Prostate gland (tissue), 2 donors: ENCODE data around the gene ELFN1. TPM values are rescaled to one million over a fixed set of nuclear protein-coding genes. Genes with fewer than 3 reads are reported as not detected.

Experiments
- DNase-seq: peaks from one replicate; pipeline ENCODE4 v3.0.0-alpha.2; 2019; ENCODE audit warnings: low spot score
- H3K27ac ChIP-seq, 2 donors: fragments of 200-600 bp; sonication (generic); 2 replicates each; pipeline ENCODE4 v1.5.1; 2017 to 2019
- H3K27me3 ChIP-seq: fragments of 200-600 bp; sonication (generic); replicated peaks from 2 replicates; pipeline ENCODE4 v1.5.1; 2019; ENCODE audit not compliant: insufficient read depth
- H3K36me3 ChIP-seq, 2 donors: fragments of 200-600 bp; sonication (generic); 1 replicate in 1 of 2; 2 replicates in 1 of 2; pipeline versions ENCODE4 v1.5.1 to v1.8.1; 2017 to 2019
- H3K4me1 ChIP-seq: fragments of 200-600 bp; sonication (generic); replicated peaks from 2 replicates; pipeline ENCODE4 v1.5.1; 2019
- H3K4me3 ChIP-seq, 2 donors: fragments of 200-600 bp; sonication (generic); 2 replicates each; pipeline ENCODE4 v1.5.1; 2017 to 2019
- H3K9me3 ChIP-seq: fragments of 200-600 bp; sonication (generic); 2 replicates; pipeline ENCODE4 v1.5.1; 2017
- POLR2A ChIP-seq: fragments of 450-650 bp; IDR thresholded peaks from one replicate; pipeline ENCODE4 v1.6.1; 2016; ENCODE audit warnings: antibody characterized with exemption, mild to moderate bottlenecking
- POLR2AphosphoS5 ChIP-seq: sonication (generic); formaldehyde crosslinking; IDR thresholded peaks from one replicate; pipeline ENCODE4 v1.6.1; 2017; ENCODE audit warnings: antibody characterized with exemption
- WGBS: methylation state at CpG from one replicate; pipeline ENCODE4 v1.1.5; 2018; 5-methylcytosine and 5-hydroxymethylcytosine counted together
- intact Hi-C: fragments of 100-400 bp; cut with DNase I; formaldehyde crosslinking; loops from one replicate; pipeline ENCODE4 v1.14.2; 2022
- total RNA-seq, 2 donors: library from RNA; depleted of rRNA; stranded (reverse); fragments of >200 nt; gene quantifications; one replicate each; pipeline ENCODE4 v1.1.0, GENCODE V29; 2016
- TF ChIP-seq, protein P1 (sequence below), 4 experiments: fragments of 200-600 bp in 2 of 4; fragments of 450-650 bp in 2 of 4; sonication (generic) in 2 of 4; IDR thresholded peaks; 1 replicate in 3 of 4; 2 replicates in 1 of 4; pipeline ENCODE4 v1.5.1; 2016 to 2019; ENCODE audit warnings: antibody characterized with exemption in 4 of 4, mild to moderate bottlenecking in 2 of 4, moderate library complexity in 2 of 4

Gene ELFN1
- total RNA-seq, 2 donors from 2014 or later, result 2.0 to 3.0 TPM

DNA sequence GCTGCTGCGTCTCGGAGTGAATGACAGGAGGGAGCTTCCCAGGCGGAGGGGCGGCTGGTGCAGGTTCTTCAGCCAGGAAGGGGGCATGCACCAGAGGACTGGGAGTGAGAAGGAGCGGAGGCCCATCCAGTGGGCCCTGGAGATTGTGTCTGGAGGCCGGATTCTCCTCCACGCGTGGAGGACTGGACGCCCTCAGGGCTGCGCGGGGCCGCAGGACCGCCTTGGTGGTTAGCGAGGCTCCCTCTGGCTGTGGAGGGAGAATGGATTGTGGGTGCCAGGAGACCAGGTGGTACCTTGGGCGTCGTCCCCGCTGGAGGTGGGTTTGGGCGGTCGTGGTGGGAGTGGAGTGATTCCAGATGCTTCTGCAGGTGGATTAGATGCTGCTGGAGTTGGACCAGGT, 68.9 kb downstream of the ELFN1 start:
- H3K4me1 ChIP-seq, result peaks cover 10% of the 10 kb centered on the region
- DNase-seq, result no peak
- intact Hi-C loops, result no loop called here
- H3K9me3 ChIP-seq, result no peaks in the 10 kb centered on the region
- WGBS, result 84% methylated on average over 19 of the region's 19 CpGs
- no peaks in the 10 kb centered on the region for H3K36me3 ChIP-seq
- H3K4me3 ChIP-seq, result no peak overlapping the region
- H3K27ac ChIP-seq, result no peak overlapping the region
- no peak for TF ChIP-seq POLR2A
- TF ChIP-seq, protein P1, sequence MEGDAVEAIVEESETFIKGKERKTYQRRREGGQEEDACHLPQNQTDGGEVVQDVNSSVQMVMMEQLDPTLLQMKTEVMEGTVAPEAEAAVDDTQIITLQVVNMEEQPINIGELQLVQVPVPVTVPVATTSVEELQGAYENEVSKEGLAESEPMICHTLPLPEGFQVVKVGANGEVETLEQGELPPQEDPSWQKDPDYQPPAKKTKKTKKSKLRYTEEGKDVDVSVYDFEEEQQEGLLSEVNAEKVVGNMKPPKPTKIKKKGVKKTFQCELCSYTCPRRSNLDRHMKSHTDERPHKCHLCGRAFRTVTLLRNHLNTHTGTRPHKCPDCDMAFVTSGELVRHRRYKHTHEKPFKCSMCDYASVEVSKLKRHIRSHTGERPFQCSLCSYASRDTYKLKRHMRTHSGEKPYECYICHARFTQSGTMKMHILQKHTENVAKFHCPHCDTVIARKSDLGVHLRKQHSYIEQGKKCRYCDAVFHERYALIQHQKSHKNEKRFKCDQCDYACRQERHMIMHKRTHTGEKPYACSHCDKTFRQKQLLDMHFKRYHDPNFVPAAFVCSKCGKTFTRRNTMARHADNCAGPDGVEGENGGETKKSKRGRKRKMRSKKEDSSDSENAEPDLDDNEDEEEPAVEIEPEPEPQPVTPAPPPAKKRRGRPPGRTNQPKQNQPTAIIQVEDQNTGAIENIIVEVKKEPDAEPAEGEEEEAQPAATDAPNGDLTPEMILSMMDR (IDR thresholded peaks at IDR 0.05), result no peak
- TF ChIP-seq POLR2AphosphoS5, result no peak
- no peaks in the 10 kb centered on the region for H3K27me3 ChIP-seq

DNA sequence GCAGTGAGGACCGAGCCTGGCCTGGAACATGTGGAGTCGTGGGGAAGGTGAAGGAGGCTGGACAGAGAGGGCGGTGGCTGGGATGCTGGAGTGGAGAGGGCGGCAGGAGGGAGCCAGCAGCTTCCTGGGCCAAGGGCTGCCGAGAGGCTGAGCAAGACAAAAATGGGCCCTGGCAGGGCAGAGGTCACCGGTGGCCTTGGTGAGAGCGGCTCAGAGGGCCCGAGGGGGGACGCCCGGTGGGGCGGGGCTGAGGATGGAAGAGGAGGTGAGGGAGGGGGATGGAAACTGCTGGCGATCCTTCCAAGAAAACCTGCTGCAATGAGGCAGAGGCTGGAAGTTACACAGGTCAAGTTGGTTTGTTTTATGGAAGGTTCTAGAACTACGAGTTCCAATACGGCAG, 69.5 kb downstream of the ELFN1 start:
- H3K4me3 ChIP-seq, result no peak overlapping the region
- intact Hi-C loops, result no loop called here
- no peaks in the 10 kb centered on the region for H3K36me3 ChIP-seq
- no peak for DNase-seq
- 84% methylated on average over 14 of the region's 14 CpGs for WGBS
- no peaks in the 10 kb centered on the region for H3K27me3 ChIP-seq
- TF ChIP-seq POLR2AphosphoS5 (no peak), POLR2A (no peak)
- TF ChIP-seq, protein P1 (IDR thresholded peaks at IDR 0.05), result no peak
- peaks cover 10% of the 10 kb centered on the region for H3K4me1 ChIP-seq
- no peak overlapping the region for H3K27ac ChIP-seq
- H3K9me3 ChIP-seq, result no peaks in the 10 kb centered on the region

DNA sequence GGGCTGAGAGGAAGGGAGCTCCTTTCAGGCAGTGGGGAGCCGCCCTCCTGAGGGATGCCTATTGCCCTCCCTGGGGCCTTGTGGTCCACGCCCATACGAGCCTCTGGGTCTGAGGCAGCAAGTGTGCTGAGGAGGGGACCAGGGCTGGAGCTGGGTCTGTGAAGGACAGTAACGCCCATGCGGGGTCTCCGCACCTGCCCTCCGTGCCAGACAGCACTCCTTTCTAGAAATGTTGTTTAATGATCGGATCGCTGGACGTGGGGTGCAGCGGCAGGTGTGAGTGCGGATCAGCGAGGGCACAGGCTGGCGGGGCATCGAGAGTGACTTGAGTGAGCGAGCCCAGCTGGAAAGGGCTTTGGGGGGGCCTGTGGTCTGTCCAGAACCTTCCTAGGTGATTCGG, 70.1 kb downstream of the ELFN1 start:
- Histone ChIP-seq H3K9me3 (no peaks in the 10 kb centered on the region), H3K27ac (no peak overlapping the region), H3K36me3 (no peaks in the 10 kb centered on the region), H3K4me1 (peaks cover 10% of the 10 kb centered on the region), H3K27me3 (no peaks in the 10 kb centered on the region), H3K4me3 (no peak overlapping the region)
- intact Hi-C loops, result no loop called here
- WGBS, result 94% methylated on average over 17 of the region's 17 CpGs
- TF ChIP-seq POLR2AphosphoS5 (no peak), POLR2A (no peak)
- TF ChIP-seq, protein P1 (IDR thresholded peaks at IDR 0.05), result no peak
- no peak for DNase-seq

DNA sequence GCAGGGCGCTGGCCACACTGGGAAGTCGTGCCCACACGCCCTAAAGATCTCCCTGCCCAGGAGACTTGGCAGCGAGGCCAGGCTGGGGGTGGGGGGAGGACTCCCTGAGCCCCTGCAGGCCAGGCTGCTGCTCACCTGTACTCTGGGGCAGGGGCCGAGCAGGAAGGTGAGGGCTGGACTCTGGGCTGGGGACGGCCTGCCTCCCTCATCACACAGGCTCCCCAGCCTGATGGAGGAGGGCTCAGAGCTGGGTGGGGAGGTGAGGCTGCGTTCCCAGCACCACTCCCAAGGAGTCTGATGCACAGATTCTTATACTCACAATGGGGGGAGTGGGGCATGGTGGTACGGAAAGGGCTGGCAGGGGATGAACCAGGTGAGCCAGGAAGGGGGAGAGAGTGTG, 71.2 kb downstream of the ELFN1 start:
- no peak for TF ChIP-seq POLR2A
- TF ChIP-seq, protein P1 (IDR thresholded peaks at IDR 0.05), result no peak
- no peak for TF ChIP-seq POLR2AphosphoS5
- H3K4me3 ChIP-seq, result no peak overlapping the region
- no peak overlapping the region for H3K27ac ChIP-seq
- intact Hi-C loops, result no loop called here
- H3K36me3 ChIP-seq, result no peaks in the 10 kb centered on the region
- H3K27me3 ChIP-seq, result no peaks in the 10 kb centered on the region
- peaks cover 10% of the 10 kb centered on the region for H3K4me1 ChIP-seq
- no peak for DNase-seq
- no peaks in the 10 kb centered on the region for H3K9me3 ChIP-seq
- WGBS, result 80% methylated on average over 8 of the region's 8 CpGs

DNA sequence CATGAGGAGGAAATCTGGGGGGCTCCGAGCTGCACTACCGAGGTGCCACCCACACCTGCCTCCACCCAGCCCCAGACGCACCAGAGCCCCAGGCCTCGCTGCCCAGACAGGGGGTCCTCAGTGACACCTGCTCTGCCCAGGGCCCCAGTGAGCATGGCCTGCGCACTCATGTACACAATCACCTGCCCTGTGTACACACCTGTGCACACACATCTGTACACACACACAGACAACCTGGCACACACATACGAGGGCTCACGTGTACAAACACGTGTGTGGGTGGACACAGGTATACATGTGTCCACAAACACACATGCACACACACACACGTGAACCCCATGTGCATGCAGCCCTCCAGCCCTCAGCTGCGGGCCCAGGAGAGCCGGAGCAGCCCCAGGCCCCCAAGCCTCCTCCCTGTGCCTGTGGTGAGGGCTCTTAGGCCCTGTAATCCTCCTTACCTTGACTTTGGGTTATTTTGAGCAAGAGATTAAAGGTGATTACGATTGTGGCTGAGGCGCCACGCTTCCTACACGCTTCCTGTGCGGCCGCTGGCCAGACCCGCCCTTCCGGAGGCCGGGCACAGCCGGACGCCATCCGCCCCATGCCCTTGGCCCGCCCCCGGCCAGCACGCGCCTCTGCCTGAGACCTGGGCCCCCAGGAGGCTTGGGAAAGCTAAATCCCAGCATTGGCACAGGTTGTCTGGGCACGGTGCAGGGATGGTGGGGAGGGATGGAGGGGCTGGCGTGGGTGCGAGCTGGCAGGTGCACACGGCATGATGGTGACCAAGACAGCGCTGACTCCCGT, 71.9 kb downstream of the ELFN1 start:
- WGBS, result 74% methylated on average over 31 of the region's 33 CpGs
- peaks cover 10% of the 10 kb centered on the region for H3K4me1 ChIP-seq
- H3K4me3 ChIP-seq, result no peak overlapping the region
- H3K27ac ChIP-seq, result no peak overlapping the region
- no peaks in the 10 kb centered on the region for H3K36me3 ChIP-seq
- no peaks in the 10 kb centered on the region for H3K9me3 ChIP-seq
- H3K27me3 ChIP-seq, result no peaks in the 10 kb centered on the region
- intact Hi-C loops, result no loop called here
- TF ChIP-seq, protein P1 (IDR thresholded peaks at IDR 0.05), result no peak
- no peak for TF ChIP-seq POLR2A
- TF ChIP-seq POLR2AphosphoS5, result no peak
- DNase-seq, result no peak
